Measurements from ENCODE around the gene REV1. TPM values are rescaled to one million over a fixed set of nuclear protein-coding genes. Genes with fewer than 3 reads are reported as not detected.

The REV1 gene
- total and polyA plus RNA-seq, 11 donors = 14.7 to 76.1 (median 32.2) TPM

- WGBS, 4 donors = 85 to 89% (median 88%) methylated on average over 2 of the region's 2 CpGs
- DNase-seq = no peak
- H3K36me3 ChIP-seq = no peaks in the 10 kb centered on the region
These were observed 6.2 kb upstream of the REV1 start for GRCh38 chr2:99496021-99496420.

GRCh38 chr2:99495115-99495860 lies 5.5 kb upstream of the REV1 start:
- no peaks in the 10 kb centered on the region for H3K9me3 ChIP-seq
- H3K4me1 ChIP-seq = peaks cover 0 to 9% (median 5%) of the 10 kb centered on the region in 12 donors
- no peak for ATAC-seq
- H3K27me3 ChIP-seq = peaks cover 0 to 1% (median 0%) of the 10 kb centered on the region in 9 donors
- intact Hi-C loops (cut with DNase I) = loop anchor here in 5 of 10 donors (5.0 to 10.0 kb wide), 5 partner anchors 160 to 752 kb away; partner anchors contain the start of genes MITD1 (in 3 of the 5), MRPL30 (in 3 of the 5), EIF5B (in 1 of the 5) and LIPT1 (in 1 of the 5)
- H3K27ac ChIP-seq = no peak overlapping the region
- no peaks in the 10 kb centered on the region for H3K36me3 ChIP-seq
- no peak overlapping the region for H3K4me3 ChIP-seq
- whole genome bisulfite sequencing, 4 donors = 85 to 97% (median 89%) methylated on average over 4 of the region's 4 CpGs
- TF ChIP-seq, protein P1, sequence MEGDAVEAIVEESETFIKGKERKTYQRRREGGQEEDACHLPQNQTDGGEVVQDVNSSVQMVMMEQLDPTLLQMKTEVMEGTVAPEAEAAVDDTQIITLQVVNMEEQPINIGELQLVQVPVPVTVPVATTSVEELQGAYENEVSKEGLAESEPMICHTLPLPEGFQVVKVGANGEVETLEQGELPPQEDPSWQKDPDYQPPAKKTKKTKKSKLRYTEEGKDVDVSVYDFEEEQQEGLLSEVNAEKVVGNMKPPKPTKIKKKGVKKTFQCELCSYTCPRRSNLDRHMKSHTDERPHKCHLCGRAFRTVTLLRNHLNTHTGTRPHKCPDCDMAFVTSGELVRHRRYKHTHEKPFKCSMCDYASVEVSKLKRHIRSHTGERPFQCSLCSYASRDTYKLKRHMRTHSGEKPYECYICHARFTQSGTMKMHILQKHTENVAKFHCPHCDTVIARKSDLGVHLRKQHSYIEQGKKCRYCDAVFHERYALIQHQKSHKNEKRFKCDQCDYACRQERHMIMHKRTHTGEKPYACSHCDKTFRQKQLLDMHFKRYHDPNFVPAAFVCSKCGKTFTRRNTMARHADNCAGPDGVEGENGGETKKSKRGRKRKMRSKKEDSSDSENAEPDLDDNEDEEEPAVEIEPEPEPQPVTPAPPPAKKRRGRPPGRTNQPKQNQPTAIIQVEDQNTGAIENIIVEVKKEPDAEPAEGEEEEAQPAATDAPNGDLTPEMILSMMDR (IDR thresholded peaks at IDR 0.05) = no peak
- no peak for TF ChIP-seq POLR2A (IDR thresholded peaks at IDR 0.05)
- DNase-seq = no peak

More at GRCh38 chr2:99496021-99496420, 6.2 kb upstream of the REV1 start:
- Histone ChIP-seq H3K4me3 (no peak overlapping the region), H3K27me3 (peaks cover 0 to 3% (median 0%) of the 10 kb centered on the region in 9 donors), H3K27ac (no peak overlapping the region), H3K9me3 (no peaks in the 10 kb centered on the region), H3K4me1 (peaks cover 0 to 2% (median 0%) of the 10 kb centered on the region in 12 donors)
- ATAC-seq = no peak
- TF ChIP-seq POLR2A (IDR thresholded peaks at IDR 0.05) = no peak
- TF ChIP-seq, protein P1 (IDR thresholded peaks at IDR 0.05) = no peak
- intact Hi-C loops (cut with DNase I) = loop anchor here in 5 of 10 donors (5.0 to 10.0 kb wide), 5 partner anchors 161 to 751 kb away; partner anchors contain the start of genes MITD1 (in 3 of the 5), MRPL30 (in 3 of the 5), EIF5B (in 1 of the 5) and LIPT1 (in 1 of the 5)

DNA sequence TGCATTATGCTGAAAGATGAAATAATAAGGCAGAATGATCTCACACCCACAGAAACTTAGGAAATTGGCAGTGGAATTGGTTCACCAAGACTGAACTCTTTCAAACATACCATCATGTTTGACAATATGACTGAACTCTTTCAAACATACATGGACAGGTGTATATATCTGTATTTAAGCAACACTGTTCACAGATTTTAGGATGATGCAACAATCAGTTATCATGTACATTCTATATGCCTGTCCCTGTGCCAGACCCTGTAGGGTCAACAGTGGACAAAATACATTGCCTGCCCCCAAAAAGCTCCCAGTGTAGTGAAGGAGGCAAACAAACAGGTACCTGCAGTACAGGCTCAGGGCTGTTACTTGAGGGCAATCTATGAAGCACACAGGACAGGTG lies 2.9 kb upstream of the REV1 start:
- DNase-seq (no peak), ATAC-seq (no peak)
- H3K36me3 ChIP-seq = no peaks in the 10 kb centered on the region
- intact Hi-C loops (cut with DNase I) = loop anchor here in 7 of 10 donors (5.0 to 10.0 kb wide), 5 partner anchors 50 to 338 kb away; partner anchors contain the start of genes MITD1 (in 3 of the 7), MRPL30 (in 3 of the 7), EIF5B (in 1 of the 7) and LIPT1 (in 1 of the 7)
- TF ChIP-seq POLR2A (IDR thresholded peaks at IDR 0.05) = no peak
- TF ChIP-seq, protein P1 (IDR thresholded peaks at IDR 0.05) = no peak
- H3K27me3 ChIP-seq = no peaks in the 10 kb centered on the region
- no peak overlapping the region for H3K27ac ChIP-seq
- H3K4me3 ChIP-seq = no peak overlapping the region
- no peaks in the 10 kb centered on the region for H3K9me3 ChIP-seq
- H3K4me1 ChIP-seq = peaks cover 0 to 21% (median 15%) of the 10 kb centered on the region in 12 donors
